ENCODE measurements around the gene TGFB2. TPM values are rescaled to one million over a fixed set of nuclear protein-coding genes. Genes with fewer than 3 reads are reported as not detected.

The TGFB2 gene
- total RNA-seq, 1 experiment from 2014 or later = not detected

DNA sequence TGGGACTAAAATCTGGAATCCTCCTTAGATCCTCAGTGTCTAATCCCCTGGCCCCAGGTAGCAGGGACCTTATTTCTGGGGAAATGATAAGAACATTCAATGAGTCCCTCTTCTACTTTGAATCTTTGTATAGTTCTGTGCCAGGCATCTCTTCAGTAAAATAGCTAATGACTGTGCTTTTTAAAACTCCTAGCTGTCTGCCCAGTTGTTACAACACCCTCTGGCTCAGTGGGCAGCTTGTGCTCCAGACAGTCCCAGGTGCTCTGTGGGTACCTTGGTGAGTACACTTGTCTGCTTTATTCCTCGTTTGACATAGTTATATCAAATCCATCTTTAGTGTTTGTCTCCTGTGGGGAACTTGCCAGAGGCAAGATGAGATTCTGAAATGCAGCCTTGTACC lies 18.0 kb downstream of the TGFB2 start:
- no peak overlapping the region for H2BK5ac ChIP-seq (ENCODE audit: insufficient read length, low read length)
- no peak overlapping the region for H4K8ac ChIP-seq (replicated peaks; ENCODE audit: insufficient read length, low read depth, low read length)
- no peak overlapping the region for H2AFZ ChIP-seq (ENCODE audit: low read length)
- H3K4me2 ChIP-seq (ENCODE audit: insufficient read depth, insufficient read length, low read length) = no peak overlapping the region
- no peaks in the 10 kb centered on the region for H3K79me2 ChIP-seq (ENCODE audit: insufficient read depth, low read length)
- H2BK20ac ChIP-seq (ENCODE audit: low read depth, low read length, poor library complexity, severe bottlenecking) = no peak overlapping the region
- H3K9ac ChIP-seq (ENCODE audit: extremely low read depth, insufficient read length, low read length) = no peak overlapping the region
- H4K20me1 ChIP-seq (ENCODE audit: control insufficient read depth, insufficient read depth, insufficient read length) = no peaks in the 10 kb centered on the region
- no peak overlapping the region for H2AK5ac ChIP-seq (ENCODE audit: insufficient read length, low read length)
- DNase-seq = no peak
- WGBS (ENCODE audit: extremely low coverage, insufficient read length, low lambda C conversion rate) = no CpG with 5 or more reads among the region's 1 CpG
- no peak overlapping the region for H3T11ph ChIP-seq (ENCODE audit: low read length)
- H3K4me3 Mint-ChIP-seq = no peak overlapping the region
- no peak overlapping the region for H3K14ac ChIP-seq (ENCODE audit: insufficient read depth, low read length)
- no peaks in the 10 kb centered on the region for H3K27me3 ChIP-seq (ENCODE audit: insufficient read depth, low read length)
- no peaks in the 10 kb centered on the region for H3K36me3 Mint-ChIP-seq (ENCODE audit: insufficient read depth in 1 of 3, low read depth in 3 of 3)
- H3K9me3 Mint-ChIP-seq = no peaks in the 10 kb centered on the region
- H2BK12ac ChIP-seq (ENCODE audit: insufficient read length, low read depth, low read length) = no peak overlapping the region
- peaks cover 8% of the 10 kb centered on the region in 2 experiments for H3K4me1 Mint-ChIP-seq
- H3K79me1 ChIP-seq (ENCODE audit: insufficient read depth, low read depth, low read length, poor library complexity, severe bottlenecking) = no peaks in the 10 kb centered on the region
- no peak overlapping the region for H3K27ac Mint-ChIP-seq
- no peak overlapping the region for H4K91ac ChIP-seq (ENCODE audit: insufficient read length, low read depth, low read length)
- TF ChIP-seq, protein P1, sequence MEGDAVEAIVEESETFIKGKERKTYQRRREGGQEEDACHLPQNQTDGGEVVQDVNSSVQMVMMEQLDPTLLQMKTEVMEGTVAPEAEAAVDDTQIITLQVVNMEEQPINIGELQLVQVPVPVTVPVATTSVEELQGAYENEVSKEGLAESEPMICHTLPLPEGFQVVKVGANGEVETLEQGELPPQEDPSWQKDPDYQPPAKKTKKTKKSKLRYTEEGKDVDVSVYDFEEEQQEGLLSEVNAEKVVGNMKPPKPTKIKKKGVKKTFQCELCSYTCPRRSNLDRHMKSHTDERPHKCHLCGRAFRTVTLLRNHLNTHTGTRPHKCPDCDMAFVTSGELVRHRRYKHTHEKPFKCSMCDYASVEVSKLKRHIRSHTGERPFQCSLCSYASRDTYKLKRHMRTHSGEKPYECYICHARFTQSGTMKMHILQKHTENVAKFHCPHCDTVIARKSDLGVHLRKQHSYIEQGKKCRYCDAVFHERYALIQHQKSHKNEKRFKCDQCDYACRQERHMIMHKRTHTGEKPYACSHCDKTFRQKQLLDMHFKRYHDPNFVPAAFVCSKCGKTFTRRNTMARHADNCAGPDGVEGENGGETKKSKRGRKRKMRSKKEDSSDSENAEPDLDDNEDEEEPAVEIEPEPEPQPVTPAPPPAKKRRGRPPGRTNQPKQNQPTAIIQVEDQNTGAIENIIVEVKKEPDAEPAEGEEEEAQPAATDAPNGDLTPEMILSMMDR (conservative IDR thresholded peaks at IDR 0.05) = no peak
- H3K9me3 ChIP-seq (ENCODE audit: control insufficient read depth, low read depth, low read length) = no peaks in the 10 kb centered on the region
- no peak overlapping the region for H2BK15ac ChIP-seq (ENCODE audit: low read depth, low read length)
- no peak overlapping the region for H4K5ac ChIP-seq (ENCODE audit: insufficient read length, low read depth, low read length)
- no peaks in the 10 kb centered on the region for H3K4me1 ChIP-seq (ENCODE audit: insufficient read depth, low read length)
- H3K23ac ChIP-seq (ENCODE audit: insufficient read length, low read depth, low read length) = no peak overlapping the region
- H3K27ac ChIP-seq (ENCODE audit: insufficient read length, low read depth, low read length) = no peak overlapping the region
- H2BK120ac ChIP-seq (ENCODE audit: low read depth, low read length, poor library complexity, severe bottlenecking) = no peak overlapping the region
- no peaks in the 10 kb centered on the region for H3K23me2 ChIP-seq (ENCODE audit: insufficient read length, low read depth, low read length, poor library complexity, severe bottlenecking)
- H3K18ac ChIP-seq (ENCODE audit: insufficient read length, low read depth, low read length) = no peak overlapping the region
- H3K56ac ChIP-seq (ENCODE audit: insufficient read length, low read depth, low read length) = no peak overlapping the region
- H3K27me3 Mint-ChIP-seq (ENCODE audit: low read depth) = no peaks in the 10 kb centered on the region
- no peak overlapping the region for H3K4ac ChIP-seq (ENCODE audit: low read depth, low read length)
